ENCODE results near the gene DCLK1. TPM values are rescaled to one million over a fixed set of nuclear protein-coding genes. Genes with fewer than 3 reads are reported as not detected.

DCLK1 gene
- total RNA-seq, 1 experiment from 2014 or later, result 36.2 TPM

DNA sequence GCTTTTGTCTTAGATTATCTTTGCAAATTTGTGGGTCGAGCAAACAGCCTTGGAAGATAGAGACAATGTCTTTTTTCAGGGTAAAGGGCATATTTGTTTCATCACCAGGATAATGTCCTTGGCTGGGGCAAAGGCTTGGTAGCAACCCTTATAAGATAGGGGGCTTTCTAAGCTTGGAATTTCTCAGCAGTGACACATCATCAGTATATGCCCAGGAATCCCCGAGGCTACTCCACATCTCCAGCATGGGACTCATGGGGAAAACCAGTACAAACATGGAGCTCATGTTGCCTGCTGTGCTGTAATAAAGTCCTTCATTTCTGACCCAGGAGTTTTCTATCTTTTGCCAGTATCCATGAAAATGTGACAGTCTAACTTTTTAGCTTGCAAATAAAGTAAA is 77.1 kb downstream of the DCLK1 start:
- Histone ChIP-seq H3K9ac (ENCODE audit: extremely low read depth, insufficient read length, low read length) (no peak overlapping the region), H3K4me1 (ENCODE audit: insufficient read depth, low read length) (no peaks in the 10 kb centered on the region), H3K4ac (ENCODE audit: low read depth, low read length) (no peak overlapping the region), H3K14ac (ENCODE audit: insufficient read depth, low read length) (no peak overlapping the region), H3K9me3 (ENCODE audit: control insufficient read depth, low read depth, low read length) (no peaks in the 10 kb centered on the region), H4K5ac (ENCODE audit: insufficient read length, low read depth, low read length) (no peak overlapping the region), H3K4me2 (ENCODE audit: insufficient read depth, insufficient read length, low read length) (no peak overlapping the region), H4K8ac (replicated peaks; ENCODE audit: insufficient read length, low read depth, low read length) (no peak overlapping the region), H4K91ac (ENCODE audit: insufficient read length, low read depth, low read length) (no peak overlapping the region), H3K23ac (ENCODE audit: insufficient read length, low read depth, low read length) (no peak overlapping the region), H3K79me1 (ENCODE audit: insufficient read depth, low read depth, low read length, poor library complexity, severe bottlenecking) (no peaks in the 10 kb centered on the region), H2BK5ac (ENCODE audit: insufficient read length, low read length) (no peak overlapping the region), H3K79me2 (ENCODE audit: insufficient read depth, low read length) (no peaks in the 10 kb centered on the region), H3K27ac (ENCODE audit: insufficient read length, low read depth, low read length) (no peak overlapping the region), H2AK5ac (ENCODE audit: insufficient read length, low read length) (no peak overlapping the region), H2BK12ac (ENCODE audit: insufficient read length, low read depth, low read length) (no peak overlapping the region), H2AFZ (ENCODE audit: low read length) (no peak overlapping the region), H2BK120ac (ENCODE audit: low read depth, low read length, poor library complexity, severe bottlenecking) (no peak overlapping the region), H2BK20ac (ENCODE audit: low read depth, low read length, poor library complexity, severe bottlenecking) (no peak overlapping the region), H3K23me2 (ENCODE audit: insufficient read length, low read depth, low read length, poor library complexity, severe bottlenecking) (no peaks in the 10 kb centered on the region), H3K56ac (ENCODE audit: insufficient read length, low read depth, low read length) (no peak overlapping the region), H3K18ac (ENCODE audit: insufficient read length, low read depth, low read length) (no peak overlapping the region), H3T11ph (ENCODE audit: low read length) (no peak overlapping the region), H3K27me3 (ENCODE audit: insufficient read depth, low read length) (no peaks in the 10 kb centered on the region), H2BK15ac (ENCODE audit: low read depth, low read length) (no peak overlapping the region), H4K20me1 (ENCODE audit: control insufficient read depth, insufficient read depth, insufficient read length) (no peaks in the 10 kb centered on the region)
- no peak overlapping the region for H3K27ac Mint-ChIP-seq
- TF ChIP-seq, protein P1, sequence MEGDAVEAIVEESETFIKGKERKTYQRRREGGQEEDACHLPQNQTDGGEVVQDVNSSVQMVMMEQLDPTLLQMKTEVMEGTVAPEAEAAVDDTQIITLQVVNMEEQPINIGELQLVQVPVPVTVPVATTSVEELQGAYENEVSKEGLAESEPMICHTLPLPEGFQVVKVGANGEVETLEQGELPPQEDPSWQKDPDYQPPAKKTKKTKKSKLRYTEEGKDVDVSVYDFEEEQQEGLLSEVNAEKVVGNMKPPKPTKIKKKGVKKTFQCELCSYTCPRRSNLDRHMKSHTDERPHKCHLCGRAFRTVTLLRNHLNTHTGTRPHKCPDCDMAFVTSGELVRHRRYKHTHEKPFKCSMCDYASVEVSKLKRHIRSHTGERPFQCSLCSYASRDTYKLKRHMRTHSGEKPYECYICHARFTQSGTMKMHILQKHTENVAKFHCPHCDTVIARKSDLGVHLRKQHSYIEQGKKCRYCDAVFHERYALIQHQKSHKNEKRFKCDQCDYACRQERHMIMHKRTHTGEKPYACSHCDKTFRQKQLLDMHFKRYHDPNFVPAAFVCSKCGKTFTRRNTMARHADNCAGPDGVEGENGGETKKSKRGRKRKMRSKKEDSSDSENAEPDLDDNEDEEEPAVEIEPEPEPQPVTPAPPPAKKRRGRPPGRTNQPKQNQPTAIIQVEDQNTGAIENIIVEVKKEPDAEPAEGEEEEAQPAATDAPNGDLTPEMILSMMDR (conservative IDR thresholded peaks at IDR 0.05), result no peak
- WGBS (ENCODE audit: extremely low coverage, insufficient read length, low lambda C conversion rate), result no CpG with 5 or more reads among the region's 2 CpGs
- H3K9me3 Mint-ChIP-seq, result peaks cover 10 to 11% of the 10 kb centered on the region in 2 experiments; a peak in 4 of 5 replicates
- peaks cover 8 to 9% of the 10 kb centered on the region in 2 experiments for H3K4me1 Mint-ChIP-seq
- H3K36me3 Mint-ChIP-seq (ENCODE audit: insufficient read depth in 1 of 3, low read depth in 3 of 3), result peaks cover 3 to 12% (median 6%) of the 10 kb centered on the region in 3 experiments
- H3K27me3 Mint-ChIP-seq (ENCODE audit: low read depth), result no peaks in the 10 kb centered on the region
- DNase-seq, result no peak
- no peak overlapping the region for H3K4me3 Mint-ChIP-seq
